ENCODE data around the gene ZWILCH.

DNA sequence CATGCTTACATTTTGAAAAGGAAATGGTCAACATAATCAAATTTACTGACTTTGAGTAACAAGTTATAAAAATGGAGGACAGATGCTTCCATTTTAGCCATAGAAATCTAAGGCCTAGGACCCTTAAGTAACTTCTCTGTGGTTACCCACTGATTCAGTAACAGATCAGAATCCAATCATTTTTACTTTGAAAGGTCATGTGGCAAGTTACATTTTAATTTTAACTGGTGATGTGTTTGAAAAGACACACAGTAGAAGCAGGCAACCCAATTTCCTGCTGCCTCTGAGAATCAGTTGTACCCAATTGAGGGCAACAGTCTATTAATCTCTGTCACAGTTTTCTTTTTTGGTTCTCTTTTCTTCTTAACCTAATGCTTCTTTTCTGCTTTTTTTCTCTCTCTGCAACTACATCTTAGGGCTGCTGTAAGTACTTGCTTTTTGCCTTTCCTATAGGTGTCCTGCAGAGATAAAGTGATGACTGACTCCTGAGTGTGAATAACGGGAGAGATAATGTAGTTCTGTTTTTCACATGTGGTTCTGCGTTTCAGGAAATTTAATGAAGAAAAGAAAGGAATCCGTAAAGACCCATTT lies 3.3 kb downstream of the ZWILCH start:
- TF ChIP-seq POLR2A (IDR thresholded peaks at IDR 0.05; ENCODE audit: low read depth, low read length) (no peak), POLR2AphosphoS5 (IDR thresholded peaks at IDR 0.05; ENCODE audit: low read depth, low read length) (no peak), TAF1 (IDR thresholded peaks at IDR 0.05; ENCODE audit: borderline replicate concordance, low read depth, low read length) (no peak)

All from GM12892 (cell line).